ENCODE results near the gene PRSS33.

GRCh38 chr16:2806286-2806685 is 18.9 kb upstream of the PRSS33 start:
- TF ChIP-seq CTCF (IDR thresholded peaks at IDR 0.05): no peak
- TF ChIP-seq POLR2A (IDR thresholded peaks at IDR 0.05): no peak

Measured in gastroesophageal sphincter (tissue), 3 donors.